Activated naive CD8-positive, alpha-beta T cell treated with anti-CD3 and anti-CD28 coated beads for 36 hours (primary cell): ENCODE results near the gene STAP1. TPM values are rescaled to one million over a fixed set of nuclear protein-coding genes. Genes with fewer than 3 reads are reported as not detected.
A peak's percentile ranks its signal among the peaks of the same experiment; 100 is the strongest.
"Not testable (repeated sequence)": the region's sequence is repeated elsewhere in the genome, so short reads cannot be mapped to it uniquely, and the experiment has no call there.

ENCODE experiments used
- DNase-seq: peaks from one replicate; pipeline ENCODE4 v3.0.0; 2021
- H3K27ac Mint-ChIP-seq: one replicate; pipeline ENCODE4 v1.8.0; 2022; ENCODE audit warnings: mild to moderate bottlenecking, moderate library complexity, mixed read lengths
- H3K27me3 Mint-ChIP-seq: one replicate; pipeline ENCODE4 v1.8.0; 2022; ENCODE audit warnings: mild to moderate bottlenecking, mixed read lengths
- H3K36me3 Mint-ChIP-seq: one replicate; pipeline ENCODE4 v1.8.0; 2021; ENCODE audit warnings: mild to moderate bottlenecking, mixed read lengths
- H3K4me1 Mint-ChIP-seq: one replicate; pipeline ENCODE4 v1.8.0; 2021; ENCODE audit warnings: mixed read lengths
- H3K4me3 Mint-ChIP-seq: one replicate; pipeline ENCODE4 v1.8.0; 2022; ENCODE audit warnings: mild to moderate bottlenecking, moderate library complexity, mixed read lengths
- H3K9me3 Mint-ChIP-seq: one replicate; pipeline ENCODE4 v1.8.0; 2022; ENCODE audit warnings: mixed read lengths
- total RNA-seq, 2 experiments: library from RNA; stranded (reverse); gene quantifications; one replicate each; pipeline ENCODE4 v1.2.3, GENCODE V29; 2021

The STAP1 gene
- total RNA-seq, 2 experiments from 2014 or later, result 6.3 to 7.4 TPM

GRCh38 chr4:67546971-67547370 is 11.6 kb upstream of the STAP1 start:
- Mint-ChIP-seq H3K9me3 (no peaks in the 10 kb centered on the region), H3K27me3 (no peaks in the 10 kb centered on the region), H3K4me3 (peak overlapping the region; percentile 22), H3K27ac (no peak overlapping the region), H3K36me3 (peaks cover 13% of the 10 kb centered on the region), H3K4me1 (peaks cover 27% of the 10 kb centered on the region)
- no peak for DNase-seq

DNA sequence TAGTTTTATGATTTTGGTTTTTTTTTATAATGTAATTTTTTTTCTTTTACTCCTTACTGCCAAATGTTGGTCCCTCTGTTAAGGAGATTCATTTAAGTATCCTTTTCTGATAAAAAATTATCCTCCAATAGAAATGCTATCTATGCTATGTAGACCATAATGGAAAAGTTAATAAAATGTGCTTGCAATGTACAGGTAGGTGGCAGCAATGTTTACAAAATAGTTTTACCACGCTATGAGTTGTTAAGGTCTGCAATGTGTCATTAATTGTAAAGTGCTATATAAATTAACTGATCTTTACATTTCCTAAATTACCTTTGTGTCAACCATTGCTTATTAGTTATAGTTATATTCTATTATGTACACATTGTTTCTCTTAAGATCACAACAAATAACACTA is 9.4 kb upstream of the STAP1 start:
- DNase-seq, result no peak
- Mint-ChIP-seq H3K4me3 (no peak overlapping the region), H3K27ac (no peak overlapping the region), H3K27me3 (no peaks in the 10 kb centered on the region), H3K4me1 (peaks cover 7% of the 10 kb centered on the region), H3K36me3 (peaks cover 3% of the 10 kb centered on the region), H3K9me3 (no peaks in the 10 kb centered on the region)

GRCh38 chr4:67550451-67550850 is 8.1 kb upstream of the STAP1 start:
- no peak overlapping the region for H3K27ac Mint-ChIP-seq
- no peak for DNase-seq
- no peaks in the 10 kb centered on the region for H3K36me3 Mint-ChIP-seq
- H3K27me3 Mint-ChIP-seq, result no peaks in the 10 kb centered on the region
- H3K9me3 Mint-ChIP-seq, result no peaks in the 10 kb centered on the region
- peaks cover 7% of the 10 kb centered on the region for H3K4me1 Mint-ChIP-seq
- H3K4me3 Mint-ChIP-seq, result no peak overlapping the region

- Mint-ChIP-seq H3K4me1 (peaks cover 7% of the 10 kb centered on the region), H3K9me3 (no peaks in the 10 kb centered on the region), H3K27ac (no peak overlapping the region), H3K4me3 (no peak overlapping the region), H3K36me3 (no peaks in the 10 kb centered on the region), H3K27me3 (no peaks in the 10 kb centered on the region)
- DNase-seq, result no peak
These were observed 7.7 kb upstream of the STAP1 start for GRCh38 chr4:67550857-67551256.

DNA sequence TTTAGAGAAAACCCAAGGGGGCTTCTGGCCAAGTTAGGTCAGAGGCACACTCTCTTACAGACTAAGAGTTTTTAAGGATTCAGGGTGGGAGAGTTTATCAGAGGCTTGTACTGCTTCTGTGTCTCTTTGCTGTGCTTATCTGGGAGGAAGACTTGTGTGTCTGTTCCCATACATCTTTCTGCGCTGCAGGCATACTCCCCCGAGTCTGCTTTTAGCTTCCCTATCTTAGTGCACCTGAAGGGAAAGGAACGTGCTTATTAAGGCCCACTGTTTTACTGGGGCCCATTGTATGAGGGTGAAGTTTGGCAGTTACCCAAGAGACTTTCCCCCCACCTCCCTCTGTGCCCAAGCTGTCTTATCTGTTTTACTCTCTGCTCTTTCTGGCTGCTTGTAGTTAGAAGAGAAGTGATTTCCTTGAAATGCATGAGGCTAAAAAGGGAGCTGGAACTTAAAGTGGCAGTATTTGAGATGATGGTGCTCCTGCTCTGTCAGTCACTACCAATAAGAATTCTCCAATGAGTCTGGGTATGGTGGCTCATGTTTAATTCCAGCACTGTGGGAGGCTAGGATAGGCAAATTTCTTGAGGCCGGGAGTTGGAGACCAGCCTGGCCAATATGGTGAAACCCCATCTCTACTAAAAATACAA is 6.3 kb upstream of the STAP1 start:
- H3K36me3 Mint-ChIP-seq, H3K27me3 Mint-ChIP-seq, H3K4me1 Mint-ChIP-seq, H3K27ac Mint-ChIP-seq, DNase-seq, H3K4me3 Mint-ChIP-seq, H3K9me3 Mint-ChIP-seq: not testable (repeated sequence)

GRCh38 chr4:67554096-67554495 is 4.4 kb upstream of the STAP1 start:
- no peak overlapping the region for H3K27ac Mint-ChIP-seq
- no peaks in the 10 kb centered on the region for H3K27me3 Mint-ChIP-seq
- H3K4me3 Mint-ChIP-seq, result no peak overlapping the region
- no peaks in the 10 kb centered on the region for H3K9me3 Mint-ChIP-seq
- peaks cover 7% of the 10 kb centered on the region for H3K4me1 Mint-ChIP-seq
- H3K36me3 Mint-ChIP-seq, result no peaks in the 10 kb centered on the region
- DNase-seq, result no peak

DNA sequence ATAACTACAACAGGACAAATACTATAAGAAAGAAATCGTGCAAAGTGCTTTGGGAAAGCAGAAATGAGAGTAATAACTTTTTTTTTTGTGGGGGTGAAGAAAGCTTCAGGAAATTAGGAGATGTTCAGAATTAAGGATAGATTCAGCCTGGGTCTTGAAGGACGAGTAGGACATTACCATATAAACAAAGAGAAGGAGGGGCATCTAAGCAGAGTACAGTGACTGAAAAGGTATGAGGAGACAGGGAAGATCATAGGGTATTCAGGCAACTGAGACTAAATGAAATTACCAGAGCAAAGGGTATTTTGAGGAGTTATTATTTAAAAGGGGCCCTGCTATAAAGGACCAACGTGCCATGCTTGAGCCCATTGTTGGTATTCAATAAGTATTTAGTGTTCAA is 3.1 kb upstream of the STAP1 start:
- Mint-ChIP-seq H3K27ac (no peak overlapping the region), H3K4me1 (peaks cover 7% of the 10 kb centered on the region), H3K27me3 (no peaks in the 10 kb centered on the region), H3K36me3 (no peaks in the 10 kb centered on the region), H3K9me3 (no peaks in the 10 kb centered on the region), H3K4me3 (no peak overlapping the region)
- no peak for DNase-seq

- no peak overlapping the region for H3K4me3 Mint-ChIP-seq
- DNase-seq, result no peak
These were observed 2.1 kb upstream of the STAP1 start for GRCh38 chr4:67556436-67556835.

DNA sequence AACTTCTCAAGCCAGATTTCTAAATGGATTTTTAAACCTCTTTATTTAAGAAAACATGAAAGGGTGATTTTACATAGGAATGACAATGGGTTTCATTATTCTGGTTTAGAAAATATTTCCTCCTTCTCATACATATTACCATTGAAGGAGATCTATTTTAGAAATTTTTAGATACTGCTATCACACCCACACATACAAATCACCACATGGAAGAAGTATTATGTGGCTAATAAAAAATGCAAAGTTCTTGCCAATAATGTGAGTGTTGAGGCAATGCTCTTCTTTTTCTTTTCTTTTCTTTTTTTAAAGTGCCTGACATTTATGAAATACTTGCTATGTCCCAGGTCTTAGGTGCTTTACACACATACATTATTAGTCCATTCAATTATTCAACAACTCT is 6.8 kb downstream of the STAP1 start:
- H3K9me3 Mint-ChIP-seq, result no peaks in the 10 kb centered on the region
- H3K27me3 Mint-ChIP-seq, result no peaks in the 10 kb centered on the region
- H3K36me3 Mint-ChIP-seq, result peaks cover 2% of the 10 kb centered on the region
- H3K27ac Mint-ChIP-seq, result no peak overlapping the region
- DNase-seq, result no peak
- H3K4me1 Mint-ChIP-seq, result no peaks in the 10 kb centered on the region
- H3K4me3 Mint-ChIP-seq, result no peak overlapping the region

More at GRCh38 chr4:67556436-67556835, 2.1 kb upstream of the STAP1 start:
- Mint-ChIP-seq H3K4me1 (peaks cover 7% of the 10 kb centered on the region), H3K9me3 (no peaks in the 10 kb centered on the region), H3K36me3 (no peaks in the 10 kb centered on the region), H3K27ac (no peak overlapping the region), H3K27me3 (no peaks in the 10 kb centered on the region)

DNA sequence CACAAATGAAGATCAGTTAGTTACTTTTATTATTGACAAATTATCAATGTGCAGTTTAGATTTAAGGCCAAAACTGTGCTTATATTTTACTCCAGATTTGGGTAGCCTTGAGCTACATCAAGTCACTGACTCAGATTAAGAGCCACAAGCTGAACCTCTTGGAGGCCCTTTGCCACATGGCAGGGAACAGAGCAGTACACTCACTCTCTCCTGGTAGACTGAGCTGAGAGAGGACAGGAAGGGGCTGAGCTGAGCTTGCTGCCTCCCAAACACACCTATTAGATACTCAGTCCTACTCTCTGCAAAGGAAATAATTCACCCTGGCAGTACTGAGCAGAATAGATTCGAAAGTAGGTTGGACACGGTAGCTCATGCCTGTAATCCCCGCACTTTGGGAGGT is 7.8 kb downstream of the STAP1 start:
- Mint-ChIP-seq H3K27ac (no peak overlapping the region), H3K27me3 (no peaks in the 10 kb centered on the region), H3K9me3 (no peaks in the 10 kb centered on the region), H3K4me3 (no peak overlapping the region), H3K36me3 (peaks cover 2% of the 10 kb centered on the region), H3K4me1 (no peaks in the 10 kb centered on the region)
- DNase-seq, result no peak

DNA sequence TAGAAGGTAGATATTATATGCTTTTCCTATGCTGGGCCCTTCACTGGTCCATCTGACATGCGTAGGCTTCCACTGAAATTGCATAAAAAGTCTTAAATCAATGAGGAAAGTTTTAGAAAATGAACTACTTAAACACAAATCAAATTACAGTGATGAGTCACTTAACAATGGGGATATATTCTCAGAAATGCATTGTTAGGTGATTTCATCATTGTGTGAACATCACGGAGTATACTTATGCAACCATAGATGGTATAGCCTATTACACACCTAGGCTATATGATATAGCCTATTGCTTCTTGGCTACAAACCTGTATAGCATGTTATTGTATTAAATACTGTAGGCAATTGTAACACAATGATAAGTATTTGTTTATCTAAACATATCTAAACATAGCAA is 10.3 kb downstream of the STAP1 start:
- DNase-seq, result no peak
- Mint-ChIP-seq H3K27ac (no peak overlapping the region), H3K27me3 (no peaks in the 10 kb centered on the region), H3K9me3 (no peaks in the 10 kb centered on the region), H3K4me1 (peaks cover 6% of the 10 kb centered on the region), H3K4me3 (no peak overlapping the region), H3K36me3 (no peaks in the 10 kb centered on the region)

DNA sequence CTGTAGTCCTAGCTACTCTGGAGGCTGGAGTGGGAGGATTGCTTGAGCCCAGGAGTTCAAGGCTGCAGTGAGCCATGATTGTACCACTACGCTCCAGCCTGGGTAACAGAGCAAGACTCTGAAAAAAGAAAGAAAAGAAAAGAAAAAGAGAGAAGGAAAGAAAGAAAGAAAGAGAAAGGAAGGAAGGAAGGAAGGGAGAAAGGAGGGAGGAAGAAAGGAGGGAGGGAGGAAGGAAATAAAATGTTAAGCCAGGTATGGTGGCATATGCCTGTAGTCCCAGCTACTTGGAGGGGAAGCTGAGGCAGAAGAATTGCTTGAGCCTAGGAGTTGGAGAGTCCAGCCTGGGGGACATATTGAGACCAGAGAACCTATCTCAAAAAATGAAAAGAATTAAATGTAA is 12.0 kb downstream of the STAP1 start:
- Mint-ChIP-seq H3K4me3 (no peak overlapping the region), H3K9me3 (no peaks in the 10 kb centered on the region), H3K27me3 (no peaks in the 10 kb centered on the region), H3K4me1 (peaks cover 14% of the 10 kb centered on the region), H3K36me3 (no peaks in the 10 kb centered on the region), H3K27ac (peak overlapping the region; percentile 9)
- DNase-seq, result no peak

GRCh38 chr4:67571975-67572374 is 13.4 kb downstream of the STAP1 start:
- Mint-ChIP-seq H3K27me3 (no peaks in the 10 kb centered on the region), H3K4me3 (no peak overlapping the region), H3K4me1 (peaks cover 21% of the 10 kb centered on the region), H3K9me3 (no peaks in the 10 kb centered on the region), H3K27ac (no peak overlapping the region), H3K36me3 (peaks cover 3% of the 10 kb centered on the region)
- DNase-seq, result no peak

DNA sequence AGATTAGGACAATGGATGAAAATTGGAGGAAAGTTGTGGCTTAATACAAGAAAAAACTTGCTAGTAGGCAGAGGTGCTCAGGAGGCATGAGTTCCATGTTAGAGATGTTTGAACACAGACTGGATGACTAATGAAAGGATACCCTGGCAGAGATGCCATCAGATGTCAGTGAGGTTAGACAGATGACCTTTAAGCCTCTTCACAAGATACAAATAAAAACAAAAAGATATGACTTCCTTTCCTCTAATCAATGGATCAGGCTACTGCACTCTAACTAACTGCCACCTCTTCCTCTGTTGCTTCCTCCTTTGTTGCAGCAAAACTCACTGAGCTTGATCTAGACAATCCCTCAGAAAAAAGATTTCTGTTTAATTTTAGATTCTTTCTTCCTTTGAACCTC is 14.7 kb downstream of the STAP1 start:
- H3K27me3 Mint-ChIP-seq, result no peaks in the 10 kb centered on the region
- peaks cover 28% of the 10 kb centered on the region for H3K4me1 Mint-ChIP-seq
- H3K36me3 Mint-ChIP-seq, result peaks cover 6% of the 10 kb centered on the region
- DNase-seq, result no peak
- H3K27ac Mint-ChIP-seq, result no peak overlapping the region
- H3K4me3 Mint-ChIP-seq, result no peak overlapping the region
- peaks cover under 1% of the 10 kb centered on the region for H3K9me3 Mint-ChIP-seq

GRCh38 chr4:67575232-67576058 is 16.9 kb downstream of the STAP1 start:
- peaks cover 14% of the 10 kb centered on the region for H3K36me3 Mint-ChIP-seq
- H3K9me3 Mint-ChIP-seq, result peaks cover 8% of the 10 kb centered on the region
- no peak for DNase-seq

GRCh38 chr4:67576059-67576466 is 17.5 kb downstream of the STAP1 start:
- Mint-ChIP-seq H3K9me3 (peaks cover 8% of the 10 kb centered on the region), H3K4me3 (peak overlapping the region; percentile 66), H3K36me3 (peaks cover 19% of the 10 kb centered on the region), H3K4me1 (peaks cover 37% of the 10 kb centered on the region), H3K27ac (peak overlapping the region; percentile 70), H3K27me3 (no peaks in the 10 kb centered on the region)
- no peak for DNase-seq

More at GRCh38 chr4:67575232-67576058, 16.9 kb downstream of the STAP1 start:
- no peaks in the 10 kb centered on the region for H3K27me3 Mint-ChIP-seq
- peak overlapping the region; percentile 66 for H3K4me3 Mint-ChIP-seq
- H3K4me1 Mint-ChIP-seq, result peaks cover 31% of the 10 kb centered on the region
- H3K27ac Mint-ChIP-seq, result peak overlapping the region; percentile 70
